DND-41 (cell line): ENCODE measurements around the gene ATG13.

Experiments used
- ATAC-seq: fragments of 200-7000 bp; cut with Tn5 transposase; 3 replicates; pipeline ENCODE4 v1.9.1; 2021; ENCODE audit warnings: low read depth; ENCODE audit not compliant: insufficient read depth
- DNase-seq: peaks from one replicate; pipeline ENCODE4 v3.0.0-alpha.2; 2020
- H2AFZ ChIP-seq: 2 replicates; pipeline ENCODE4 v1.6.0; 2012; ENCODE audit warnings: low read depth, low read length
- H3K27ac ChIP-seq: 2 replicates; pipeline ENCODE4 v1.5.1; 2012; ENCODE audit warnings: low read length, inconsistent platforms
- H3K27me3 ChIP-seq: fragments of 200-600 bp; sonication (generic); 2 replicates; pipeline ENCODE4 v1.6.0; 2012; ENCODE audit warnings: low read length, mild to moderate bottlenecking, inconsistent platforms; ENCODE audit not compliant: insufficient read depth, poor library complexity
- H3K36me3 ChIP-seq: 2 replicates; pipeline ENCODE4 v1.5.1; 2012; ENCODE audit warnings: low read length, inconsistent platforms; ENCODE audit not compliant: insufficient read depth
- H3K4me1 ChIP-seq: 2 replicates; pipeline ENCODE4 v1.5.1; 2012; ENCODE audit warnings: mild to moderate bottlenecking, low read length; ENCODE audit not compliant: insufficient read depth
- H3K4me2 ChIP-seq: 2 replicates; pipeline ENCODE4 v1.6.0; 2012; ENCODE audit warnings: mild to moderate bottlenecking, moderate library complexity, low read length, inconsistent platforms; ENCODE audit not compliant: insufficient read depth
- H3K4me3 ChIP-seq, 2 experiments: fragments of 200-600 bp in 1 of 2; shearing (Covaris generic) in 1 of 2; 2 replicates each; pipeline ENCODE4 v1.5.1; 2012 to 2016; ENCODE audit warnings: inconsistent platforms in 2 of 2, low read length in 2 of 2, mild to moderate bottlenecking in 2 of 2, low read depth in 1 of 2, moderate library complexity in 1 of 2
- H3K79me2 ChIP-seq: 2 replicates; pipeline ENCODE4 v1.6.0; 2012; ENCODE audit warnings: low read length, inconsistent platforms; ENCODE audit not compliant: insufficient read depth
- H3K9ac ChIP-seq: 2 replicates; pipeline ENCODE4 v1.6.0; 2012; ENCODE audit warnings: low read depth, mild to moderate bottlenecking, inconsistent platforms, low read length, moderate library complexity
- H3K9me3 ChIP-seq: 2 replicates; pipeline ENCODE4 v1.5.1; 2012; ENCODE audit warnings: low read length, moderate library complexity, mild to moderate bottlenecking, inconsistent platforms; ENCODE audit not compliant: insufficient read depth, severe bottlenecking
- H4K20me1 ChIP-seq: 2 replicates; pipeline ENCODE4 v1.6.0; 2012; ENCODE audit warnings: low read length; ENCODE audit not compliant: insufficient read depth
- CTCF ChIP-seq: IDR thresholded peaks from 2 replicates; pipeline ENCODE4 v1.5.1; 2012; ENCODE audit warnings: borderline replicate concordance, low read length, moderate library complexity, mild to moderate bottlenecking; ENCODE audit not compliant: poor library complexity, severe bottlenecking; ENCODE audit errors: extremely low read depth
- EZH2 ChIP-seq: IDR thresholded peaks from 3 replicates; pipeline ENCODE4 v1.6.1; 2012; ENCODE audit warnings: borderline replicate concordance, low read depth, mild to moderate bottlenecking, moderate library complexity, low read length, inconsistent platforms; ENCODE audit not compliant: severe bottlenecking

ATG13 gene

DNA sequence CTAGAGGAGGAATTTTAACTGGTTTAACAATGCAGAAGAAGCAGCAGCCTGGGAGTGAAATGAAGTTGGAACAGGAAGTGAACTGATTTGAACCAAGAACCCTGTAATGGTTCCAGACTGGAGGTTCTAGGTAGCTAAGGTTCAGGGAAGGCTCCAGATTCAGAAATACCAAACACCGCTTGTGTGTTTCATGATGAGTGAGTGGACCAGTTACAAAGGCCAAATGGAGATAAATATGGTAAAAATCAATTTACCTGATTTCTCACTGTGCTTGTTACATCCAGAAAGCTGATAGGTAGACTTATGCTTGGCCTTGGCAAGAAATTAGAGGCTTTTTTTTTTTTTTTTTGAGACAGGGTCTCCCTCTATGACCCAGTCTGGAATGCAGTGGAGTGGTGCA is 12.9 kb downstream of the ATG13 start:
- Histone ChIP-seq H3K27ac (no peak overlapping the region), H3K36me3 (peaks cover 57% of the 10 kb centered on the region), H2AFZ (no peak overlapping the region), H4K20me1 (peaks cover 3% of the 10 kb centered on the region; the same call in 1 of the 2 replicates), H3K4me2 (no peak overlapping the region), H3K27me3 (no peaks in the 10 kb centered on the region), H3K4me3 (no peak overlapping the region), H3K79me2 (peaks cover 47% of the 10 kb centered on the region), H3K4me1 (no peaks in the 10 kb centered on the region), H3K9ac (no peak overlapping the region), H3K9me3 (no peaks in the 10 kb centered on the region)
- TF ChIP-seq EZH2 (no peak), CTCF (no peak)
- ATAC-seq (no peak), DNase-seq (no peak)

- H3K79me2 ChIP-seq = peaks cover 39% of the 10 kb centered on the region
- H3K9me3 ChIP-seq = no peaks in the 10 kb centered on the region
- H3K4me1 ChIP-seq = no peaks in the 10 kb centered on the region
- no peak overlapping the region for H3K4me3 ChIP-seq
- TF ChIP-seq CTCF (no peak), EZH2 (no peak)
- no peak overlapping the region for H3K4me2 ChIP-seq
- H2AFZ ChIP-seq = no peak overlapping the region
- ATAC-seq = no peak
- no peaks in the 10 kb centered on the region for H4K20me1 ChIP-seq
- H3K27ac ChIP-seq = no peak overlapping the region
- DNase-seq = no peak
- no peak overlapping the region for H3K9ac ChIP-seq
- H3K27me3 ChIP-seq = no peaks in the 10 kb centered on the region
- peaks cover 50% of the 10 kb centered on the region for H3K36me3 ChIP-seq
Measured at GRCh38 chr11:46631676-46632075, 14.3 kb downstream of the ATG13 start.

- Histone ChIP-seq H3K9ac (no peak overlapping the region), H2AFZ (no peak overlapping the region), H3K79me2 (peaks cover 37% of the 10 kb centered on the region), H3K4me3 (no peak overlapping the region), H3K27ac (no peak overlapping the region), H3K9me3 (no peaks in the 10 kb centered on the region), H4K20me1 (no peaks in the 10 kb centered on the region), H3K36me3 (peaks cover 52% of the 10 kb centered on the region), H3K4me2 (no peak overlapping the region), H3K4me1 (no peaks in the 10 kb centered on the region), H3K27me3 (no peaks in the 10 kb centered on the region)
- TF ChIP-seq CTCF (no peak), EZH2 (no peak)
- no peak for ATAC-seq
- DNase-seq = no peak
Measured at GRCh38 chr11:46632502-46632901, 15.1 kb downstream of the ATG13 start.
